ENCODE measurements around the gene ADCY9.

- TF ChIP-seq CTCF (IDR thresholded peaks at IDR 0.05) (no peak), POLR2AphosphoS5 (IDR thresholded peaks at IDR 0.05) (no peak), POLR2A (IDR thresholded peaks at IDR 0.05) (no peak)
These were observed 22.6 kb downstream of the ADCY9 start for GRCh38 chr16:4093495-4094126.
